Measurements from ENCODE around the gene SPDYE3. TPM values are rescaled to one million over a fixed set of nuclear protein-coding genes. Genes with fewer than 3 reads are reported as not detected.
"Not testable (repeated sequence)": the region's sequence is repeated elsewhere in the genome, so short reads cannot be mapped to it uniquely, and the experiment has no call there.

The SPDYE3 gene, protein sequence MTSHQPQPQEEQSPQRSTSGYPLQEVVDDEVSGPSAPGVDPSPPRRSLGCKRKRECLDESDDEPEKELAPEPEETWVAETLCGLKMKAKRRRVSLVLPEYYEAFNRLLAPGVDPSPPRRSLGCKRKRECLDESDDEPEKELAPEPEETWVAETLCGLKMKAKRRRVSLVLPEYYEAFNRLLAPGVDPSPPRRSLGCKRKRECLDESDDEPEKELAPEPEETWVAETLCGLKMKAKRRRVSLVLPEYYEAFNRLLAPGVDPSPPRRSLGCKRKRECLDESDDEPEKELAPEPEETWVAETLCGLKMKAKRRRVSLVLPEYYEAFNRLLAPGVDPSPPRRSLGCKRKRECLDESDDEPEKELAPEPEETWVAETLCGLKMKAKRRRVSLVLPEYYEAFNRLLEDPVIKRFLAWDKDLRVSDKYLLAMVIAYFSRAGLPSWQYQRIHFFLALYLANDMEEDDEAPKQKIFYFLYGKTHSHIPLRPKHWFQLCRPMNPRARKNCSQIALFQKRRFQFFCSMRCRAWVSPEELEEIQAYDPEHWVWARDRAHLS
- not detected in 2 replicates for total RNA-seq (2014; rRNA removed; shearing (Covaris generic))

DNA sequence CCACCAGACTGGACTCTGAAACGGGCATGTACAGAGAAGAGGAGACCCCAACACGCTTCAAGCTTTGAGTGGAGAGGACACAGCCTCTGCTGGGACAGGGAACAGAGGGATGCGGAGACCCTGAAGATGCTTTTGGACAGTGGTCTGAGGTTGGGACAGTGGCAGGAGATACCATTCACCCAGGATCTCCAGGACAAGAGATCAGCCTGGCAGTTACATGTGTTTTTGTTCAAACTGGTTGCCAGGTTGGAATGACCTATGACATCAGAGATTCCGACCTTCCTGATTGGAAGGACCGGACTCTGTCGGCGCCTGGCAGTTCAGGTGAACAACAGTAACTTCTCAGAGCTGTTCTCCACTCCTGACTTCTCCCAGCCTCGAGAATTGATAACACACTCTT lies at the start of gene SPDYE3:
TSS of gene SPDYE3 (plus strand) at position 301 of the 400 bp plus-strand sequence. CDS start 184 bp downstream, outside the sequence.
- not testable (repeated sequence) for DNase-seq (ENCODE audit: low read depth)

DNA sequence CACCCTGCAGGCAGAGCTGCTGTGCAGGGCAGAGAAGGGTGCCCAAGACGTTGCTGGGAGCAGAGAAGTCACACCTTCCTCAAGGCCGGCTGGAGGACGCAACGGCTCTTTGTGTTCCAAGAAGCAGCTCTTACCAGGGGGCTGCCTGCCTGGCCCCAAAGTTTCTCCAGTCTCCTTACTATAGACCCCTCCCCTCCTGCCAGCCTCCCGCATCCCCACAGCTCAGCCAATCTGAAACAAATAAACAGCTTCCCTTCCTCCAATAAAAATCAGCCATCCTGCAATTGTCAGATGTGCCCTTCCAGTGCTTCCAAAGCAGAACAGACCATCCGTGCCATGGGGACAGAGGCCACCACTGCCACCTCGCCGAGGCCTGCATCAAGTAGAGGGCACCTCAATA lies 47.5 kb upstream of the SPDYE3 start:
- DNase-seq (ENCODE audit: low read depth) = not testable (repeated sequence)

DNA sequence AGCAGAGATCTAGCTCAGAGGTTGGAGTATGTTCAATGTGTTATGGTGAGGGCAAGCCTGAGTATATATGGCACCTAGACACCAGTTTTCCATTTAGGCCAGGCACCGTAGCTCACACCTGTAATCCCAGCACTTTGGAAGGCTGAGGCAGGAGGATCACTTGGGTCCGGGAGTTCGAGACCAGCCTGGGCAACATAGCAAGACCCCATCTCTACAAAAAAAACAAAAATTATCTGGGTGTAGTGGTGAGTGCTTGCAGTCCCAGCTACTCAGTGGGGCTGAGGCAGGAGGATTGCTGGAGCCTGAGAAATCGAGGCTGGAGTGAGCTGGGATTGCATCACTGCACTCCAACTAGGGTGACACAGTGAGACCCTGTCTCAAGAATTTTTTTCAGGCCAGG lies 44.6 kb upstream of the SPDYE3 start:
- not testable (repeated sequence) for DNase-seq (ENCODE audit: low read depth)

DNA sequence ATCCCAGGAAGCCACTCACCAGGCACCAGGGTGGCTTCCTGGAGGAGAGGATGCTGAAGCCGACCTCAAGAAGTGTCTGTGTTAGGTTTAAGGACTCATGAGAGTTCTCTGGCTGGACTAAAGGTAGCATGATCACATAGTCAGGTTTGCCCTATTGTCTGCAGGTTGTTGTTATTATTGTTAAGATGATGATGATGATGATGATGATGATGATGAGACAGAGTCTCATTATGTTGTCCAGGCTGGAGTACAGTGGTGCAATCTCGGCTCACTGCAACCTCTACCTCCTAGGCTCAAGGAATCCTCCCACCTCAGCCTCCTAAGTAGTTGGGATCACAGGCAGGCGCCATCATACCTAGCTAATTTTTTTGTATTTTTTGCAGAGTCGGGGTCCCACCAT lies 43.3 kb upstream of the SPDYE3 start:
- not testable (repeated sequence) for DNase-seq (ENCODE audit: low read depth)

DNA sequence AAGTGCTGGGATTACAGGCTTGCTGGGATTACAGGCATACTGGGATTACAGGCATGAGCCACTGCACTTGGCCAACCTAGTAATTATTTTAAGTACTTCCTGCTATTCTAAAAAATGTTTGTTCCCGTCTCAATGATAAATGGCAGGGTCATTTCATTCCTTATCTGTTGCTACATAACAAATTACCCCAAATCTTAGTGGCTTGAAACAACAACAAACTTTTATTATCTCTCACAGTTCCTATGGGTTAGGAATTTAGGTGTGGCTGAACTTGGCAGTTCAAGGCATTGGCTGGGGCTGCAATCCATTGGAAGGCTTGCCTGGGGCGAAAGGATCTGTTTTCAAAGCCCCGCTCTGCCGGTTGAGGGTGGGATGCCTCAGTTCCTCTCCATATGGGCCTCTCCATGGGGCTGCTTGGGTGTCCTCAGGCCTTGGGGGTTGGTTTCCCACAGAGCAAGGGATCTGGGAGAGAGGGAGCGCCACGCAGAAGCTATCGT lies 42.8 kb upstream of the SPDYE3 start:
- DNase-seq (ENCODE audit: low read depth) = not testable (repeated sequence)

DNA sequence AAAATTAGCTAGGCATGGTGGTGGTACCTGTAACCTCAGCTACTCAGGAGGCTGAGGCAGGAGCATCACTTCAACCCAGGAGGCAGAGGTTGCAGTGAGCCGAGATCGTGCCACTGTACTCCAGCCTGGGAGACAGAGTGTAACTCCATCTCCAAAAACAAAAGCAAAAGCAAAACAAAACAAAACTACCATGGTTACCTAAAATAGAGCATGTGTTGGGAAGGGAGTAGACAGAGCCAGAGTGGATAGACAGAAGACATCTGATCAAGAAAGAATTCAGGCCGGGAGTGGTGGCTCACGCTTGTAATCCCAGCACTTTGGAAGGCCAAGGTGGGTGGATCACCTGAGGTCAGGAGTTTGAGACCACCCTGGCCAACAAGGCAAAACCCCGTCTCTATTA lies 41.7 kb upstream of the SPDYE3 start:
- DNase-seq (ENCODE audit: low read depth) = not testable (repeated sequence)

DNA sequence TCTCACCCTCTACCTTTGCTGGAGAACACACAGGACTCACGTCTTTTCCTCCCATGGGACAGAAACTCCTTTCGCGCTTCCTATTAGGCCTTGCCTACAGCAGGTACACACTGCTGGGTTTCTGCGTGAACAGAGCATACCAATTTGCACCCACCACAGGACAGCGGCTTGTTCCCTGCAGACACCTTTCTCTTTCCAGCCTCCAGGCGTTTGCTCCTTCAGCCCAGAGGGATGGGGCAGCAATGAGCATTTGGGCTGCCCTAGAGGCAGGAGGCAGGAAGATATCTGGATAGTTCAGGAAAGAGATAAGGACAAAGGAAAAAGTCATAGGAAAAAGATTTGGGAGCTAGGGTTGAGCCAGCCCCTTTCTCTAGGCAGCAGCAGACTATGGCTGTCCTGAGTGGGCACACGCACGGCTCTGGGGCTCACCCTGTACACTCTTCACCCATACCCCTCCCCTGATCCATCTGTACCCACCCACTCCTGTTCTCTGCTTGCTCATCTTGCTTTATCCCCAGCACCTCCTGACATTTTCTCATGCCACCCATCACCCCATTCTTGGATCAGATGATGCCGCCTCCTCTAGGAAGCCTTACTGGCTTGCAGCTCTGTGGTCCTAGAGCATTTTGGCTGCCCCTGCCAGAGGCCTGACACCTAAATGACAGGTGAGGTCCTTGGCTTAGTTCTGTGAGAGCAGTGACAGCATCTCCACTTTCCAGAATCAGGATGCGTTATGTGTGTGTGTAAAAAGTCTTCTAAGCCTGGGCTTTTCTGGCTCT lies 40.7 kb upstream of the SPDYE3 start:
- no peak for DNase-seq (ENCODE audit: low read depth)

DNA sequence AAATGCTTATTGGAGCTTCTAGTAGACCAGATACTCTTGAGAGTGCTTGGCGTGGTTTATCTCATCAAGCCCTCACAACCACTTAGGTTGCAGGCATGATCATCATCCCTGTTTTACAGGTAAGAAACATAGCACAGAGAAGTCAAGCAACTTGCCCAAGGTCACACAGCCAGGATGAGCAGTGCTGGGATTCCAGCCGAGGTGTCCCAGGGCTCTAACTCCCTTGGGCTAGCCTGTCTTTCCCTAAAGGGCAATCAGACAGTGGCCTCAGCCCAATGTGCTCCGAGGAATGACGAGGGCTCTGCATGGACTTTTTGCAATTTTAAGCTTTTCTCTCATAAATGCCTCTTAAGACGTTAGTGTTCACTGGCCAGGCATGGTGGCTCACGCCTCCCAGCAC lies 39.9 kb upstream of the SPDYE3 start:
- DNase-seq (ENCODE audit: low read depth) = no peak

DNA sequence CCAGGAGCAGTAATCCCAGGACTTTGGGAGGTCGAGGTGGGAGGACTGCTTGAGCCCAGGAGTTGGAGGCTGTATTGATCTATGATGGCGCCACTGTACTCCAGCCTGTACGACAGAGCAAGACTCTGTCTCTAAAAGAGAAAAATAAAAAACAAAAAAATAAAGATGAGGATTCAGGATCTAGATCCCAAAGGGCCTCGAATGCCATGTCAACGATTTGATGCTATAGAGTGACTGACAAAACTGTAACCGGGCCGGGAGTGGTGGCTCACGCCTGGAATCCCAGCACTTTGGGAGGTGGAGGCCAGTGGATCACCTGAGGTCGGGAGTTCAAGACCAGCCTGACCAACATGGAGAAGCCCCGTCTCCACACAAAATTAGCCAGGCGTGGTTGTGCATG lies 38.6 kb upstream of the SPDYE3 start:
- DNase-seq (ENCODE audit: low read depth) = not testable (repeated sequence)

DNA sequence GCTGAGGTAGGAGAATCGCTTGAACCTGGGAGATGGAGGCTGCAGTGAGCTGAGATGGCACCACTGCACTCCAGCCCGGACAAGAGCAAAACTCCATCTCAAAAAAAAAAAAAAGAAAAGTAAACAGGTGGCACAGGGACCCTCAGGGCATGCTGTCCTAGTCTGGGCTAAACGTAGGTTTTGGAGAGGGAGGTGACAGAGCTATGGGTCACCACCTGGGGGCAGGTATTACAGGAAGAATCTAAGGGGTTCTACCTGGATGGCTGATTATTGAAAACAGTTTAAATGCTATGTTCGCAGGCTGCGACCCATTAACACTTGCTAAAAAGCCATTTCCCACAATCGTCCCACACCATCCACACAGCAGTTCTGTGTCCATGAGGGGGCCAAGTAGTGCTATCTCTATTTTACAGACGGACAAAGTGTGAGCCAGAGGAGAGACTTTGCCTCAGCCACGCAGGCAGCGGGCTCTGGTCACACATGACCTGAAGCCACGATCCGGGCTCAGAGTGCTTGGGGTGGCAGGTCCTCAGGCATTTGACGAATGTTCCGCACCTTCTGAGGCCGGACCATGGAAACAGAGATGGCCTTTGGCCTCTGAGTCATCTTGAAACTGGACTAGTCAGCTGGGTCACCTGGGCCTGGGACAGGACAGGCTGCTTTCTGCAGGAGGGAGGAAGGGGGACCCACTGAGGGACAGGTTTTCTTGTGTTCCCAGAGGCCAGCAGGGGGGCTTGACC lies 38.0 kb upstream of the SPDYE3 start:
- DNase-seq (ENCODE audit: low read depth) = not testable (repeated sequence)

DNA sequence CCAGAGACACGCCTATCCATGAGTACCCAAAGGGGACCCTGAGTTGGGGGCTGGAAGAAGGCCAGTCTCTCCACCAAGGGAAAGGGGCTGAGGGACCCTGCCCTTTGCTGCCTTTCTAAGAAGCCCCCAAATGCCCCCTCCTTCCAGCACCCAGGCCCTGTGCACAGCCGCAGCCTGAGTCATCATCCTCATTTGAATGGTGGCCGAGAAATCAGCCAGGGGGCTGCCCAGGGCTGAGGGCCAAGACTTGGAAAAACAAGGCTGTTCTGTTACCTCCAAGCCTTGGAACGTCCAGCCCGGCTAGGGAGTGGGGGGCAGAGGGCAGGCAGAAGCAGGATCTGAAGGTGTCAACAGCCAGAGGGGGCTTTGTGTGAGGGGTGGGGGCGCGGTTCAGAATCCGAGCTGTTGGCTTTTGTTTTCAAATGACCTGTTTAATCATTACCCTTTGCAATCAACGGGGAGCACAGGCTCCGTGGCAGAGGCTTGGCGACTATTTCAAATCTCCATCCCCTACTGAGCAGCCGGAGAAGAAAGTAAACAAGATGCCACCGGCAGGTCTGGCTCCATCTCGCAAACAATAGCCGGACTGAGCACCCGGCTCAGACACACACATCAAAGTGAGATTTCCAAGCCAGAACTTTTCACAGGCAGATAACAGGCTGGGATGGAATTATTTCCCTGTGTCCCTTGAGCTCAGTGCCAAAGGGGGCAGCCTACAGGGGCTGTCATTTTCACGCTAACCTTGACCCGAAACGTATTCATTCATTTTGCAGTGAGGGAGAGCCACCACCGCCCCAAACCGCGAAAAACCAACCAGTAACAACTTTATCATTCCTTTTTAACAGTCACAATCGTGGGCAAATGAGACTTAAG lies 37.2 kb upstream of the SPDYE3 start:
- DNase-seq (ENCODE audit: low read depth) = peak; percentile 60

DNA sequence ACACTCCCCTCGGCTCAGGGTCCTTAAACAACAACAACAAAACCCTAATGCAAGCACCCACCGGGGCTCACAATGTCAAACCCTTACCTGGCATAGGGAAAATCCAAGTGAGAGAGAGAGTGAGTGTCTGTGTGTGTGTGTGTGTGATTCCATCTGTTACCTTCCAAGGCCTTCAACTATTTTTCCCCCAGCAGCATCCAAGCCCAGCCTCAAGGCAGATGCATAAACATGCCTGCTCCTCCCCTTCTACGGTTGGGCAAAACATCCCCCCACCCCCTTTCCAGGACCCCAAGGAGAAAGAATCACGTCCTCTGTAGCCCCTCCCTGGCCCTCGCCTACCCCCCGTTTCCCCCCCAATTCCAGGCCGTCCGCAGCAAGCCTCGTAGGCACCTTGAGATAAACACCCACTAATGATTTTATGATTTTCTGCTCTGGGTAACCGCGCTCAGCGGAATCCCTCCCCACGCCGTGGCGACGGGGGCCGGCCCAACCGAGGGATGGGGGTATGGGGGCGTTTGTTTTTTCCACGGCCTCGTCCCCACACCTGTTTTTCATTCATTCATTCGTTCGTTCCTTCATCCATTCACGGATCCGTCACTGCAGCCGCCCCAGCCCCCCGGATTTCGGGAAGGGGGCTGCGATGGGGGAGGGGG lies 36.4 kb upstream of the SPDYE3 start:
- DNase-seq (ENCODE audit: low read depth) = not testable (repeated sequence)

DNA sequence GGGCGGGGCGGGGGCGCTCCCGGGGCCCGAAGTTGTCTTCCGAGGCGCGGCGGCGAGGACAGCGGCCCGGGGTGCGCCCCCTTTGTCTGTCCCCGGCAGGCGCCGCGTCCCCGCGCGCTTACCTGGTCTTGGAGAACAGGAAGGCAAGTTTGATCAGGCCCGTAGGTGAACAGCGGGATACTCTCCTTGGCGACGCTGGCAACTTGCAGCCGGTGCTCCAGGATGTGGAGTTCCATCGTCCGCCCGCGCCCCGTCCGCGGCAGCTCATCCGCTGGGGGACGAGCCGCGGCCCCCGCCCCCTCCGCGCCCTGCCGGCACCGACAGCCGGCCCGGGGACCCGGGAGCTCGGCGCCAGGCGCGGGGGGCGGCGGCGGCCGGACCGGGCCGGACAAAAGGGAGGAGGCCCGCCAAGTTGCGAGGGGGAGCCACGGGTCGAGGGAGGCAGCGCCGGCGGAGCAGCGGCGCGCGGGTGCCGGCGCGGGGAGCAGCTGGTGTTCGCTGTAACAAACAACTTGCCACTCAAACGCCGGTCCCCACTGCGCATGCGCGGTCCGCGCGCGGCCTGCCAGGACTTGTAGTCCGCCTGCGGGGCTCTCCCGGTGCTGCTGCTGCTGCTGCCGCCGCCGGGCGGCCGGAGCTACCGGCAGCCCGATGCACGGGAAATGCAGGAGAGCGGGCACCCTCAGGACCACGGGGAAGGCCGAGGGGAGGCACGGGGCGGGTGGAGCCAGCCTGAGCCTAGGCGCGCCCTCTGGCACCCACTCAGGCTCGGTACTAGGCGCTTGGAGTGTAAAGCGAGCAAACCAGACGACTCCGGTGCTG lies 35.6 kb upstream of the SPDYE3 start:
- DNase-seq (ENCODE audit: low read depth) = peak; percentile 99

DNA sequence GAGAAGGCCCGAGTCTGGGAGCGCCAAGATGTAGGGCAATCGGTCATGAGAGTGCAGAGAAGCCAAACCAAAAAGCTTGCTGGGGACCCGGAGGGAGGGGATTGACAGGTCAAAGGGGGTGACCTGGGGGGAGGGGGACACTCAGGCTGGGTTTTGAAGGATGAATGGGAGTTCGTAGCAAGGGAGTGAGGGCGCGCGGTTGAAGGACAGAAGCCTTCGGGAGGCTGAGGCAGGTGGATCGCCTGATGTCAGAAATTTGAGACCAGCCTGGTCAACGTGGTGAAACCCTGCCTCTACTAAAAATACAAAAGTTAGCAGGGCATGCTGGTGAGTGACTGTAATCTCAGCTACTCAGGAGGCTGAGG lies 35.0 kb upstream of the SPDYE3 start:
- not testable (repeated sequence) for DNase-seq (ENCODE audit: low read depth)

DNA sequence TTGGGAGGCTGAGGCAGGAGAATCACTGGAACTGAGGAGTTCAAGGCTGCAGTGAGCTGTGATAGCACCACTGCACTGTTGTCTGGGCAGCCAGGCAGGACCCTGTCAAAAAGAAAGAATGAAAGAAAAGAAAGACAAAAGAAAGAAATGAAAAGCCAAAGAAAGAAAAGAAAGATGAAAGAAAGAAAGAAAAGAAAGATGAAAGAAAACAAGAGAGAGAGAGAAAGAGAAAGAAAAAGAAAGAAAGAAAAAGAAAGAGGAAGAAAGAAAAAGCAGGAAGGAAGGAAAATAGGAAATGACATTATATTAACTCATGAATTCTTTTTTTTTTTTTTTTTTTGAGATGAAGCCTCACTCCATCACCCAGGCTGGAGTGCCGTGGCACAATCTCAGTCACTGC lies 32.4 kb upstream of the SPDYE3 start:
- DNase-seq (ENCODE audit: low read depth) = no peak

DNA sequence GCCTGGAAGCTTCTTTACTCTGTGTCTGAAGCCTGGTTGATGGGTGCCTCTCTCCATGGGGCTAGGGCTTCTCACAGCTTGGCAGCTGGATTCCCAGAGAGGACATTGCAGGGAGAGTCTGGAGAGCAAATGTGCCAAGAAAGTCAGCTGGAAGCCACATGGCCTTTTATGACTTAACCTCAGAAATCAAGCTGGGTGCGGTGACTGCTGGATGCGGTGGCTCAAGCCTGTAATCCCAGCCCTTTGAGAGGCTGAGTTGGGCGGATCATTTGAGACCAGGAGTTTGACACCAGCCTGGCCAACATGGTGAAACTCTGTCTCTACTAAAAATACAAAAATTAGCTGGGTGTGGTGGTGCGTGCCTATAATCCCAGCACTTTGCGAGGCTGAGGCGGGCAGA lies 31.4 kb upstream of the SPDYE3 start:
- not testable (repeated sequence) for DNase-seq (ENCODE audit: low read depth)

DNA sequence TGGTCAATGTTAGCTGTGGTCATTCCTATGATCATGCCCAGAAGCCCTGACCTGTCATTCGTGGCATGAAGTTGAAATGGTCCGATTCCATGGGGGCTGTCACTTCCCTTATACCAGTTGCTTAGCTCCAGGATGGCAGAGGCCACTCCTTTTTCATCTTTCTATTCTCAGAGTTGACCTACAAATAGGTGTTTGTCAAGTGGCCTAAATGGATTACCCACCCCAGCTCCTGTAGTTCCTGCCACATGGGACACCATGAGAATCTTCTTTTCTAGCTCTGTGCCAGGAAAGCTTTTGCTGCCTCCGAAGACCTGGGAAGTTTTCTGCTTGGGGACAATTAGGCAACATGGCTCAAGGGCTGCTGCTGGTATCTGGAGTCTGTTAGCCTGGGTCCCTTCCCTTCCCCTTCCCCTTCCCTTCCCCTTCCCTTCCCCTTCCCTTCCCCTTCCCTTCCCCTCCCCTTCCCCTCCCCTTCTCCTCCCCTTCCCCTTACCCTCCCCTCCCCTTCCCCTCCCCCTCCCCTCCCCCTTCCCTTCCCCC lies 25.4 kb upstream of the SPDYE3 start:
- not testable (repeated sequence) for DNase-seq (ENCODE audit: low read depth)

DNA sequence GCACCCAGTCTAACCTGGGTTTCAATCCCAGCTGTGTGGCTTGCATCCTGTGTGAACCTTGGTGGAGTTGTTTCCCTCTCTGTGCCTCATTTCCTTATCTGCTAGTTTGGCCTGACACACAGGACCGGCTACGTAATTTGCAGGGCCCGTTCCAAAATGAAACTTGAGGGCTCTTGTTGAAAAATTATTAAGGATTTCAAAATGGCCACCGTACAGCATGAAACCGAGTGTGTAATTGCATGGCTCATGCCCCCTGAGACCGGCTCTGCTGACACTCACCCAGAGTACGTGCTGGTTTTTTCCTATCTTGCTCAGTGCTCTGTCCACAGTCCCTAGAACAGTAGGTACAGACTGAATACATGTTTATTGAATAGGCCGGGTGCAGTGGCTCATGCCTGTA lies 24.4 kb upstream of the SPDYE3 start:
- not testable (repeated sequence) for DNase-seq (ENCODE audit: low read depth)
